Left renal cortex interstitium (tissue), 4 donors: ENCODE measurements around the gene FXYD4. TPM values are rescaled to one million over a fixed set of nuclear protein-coding genes. Genes with fewer than 3 reads are reported as not detected.
A peak's percentile ranks its signal among the peaks of the same experiment; 100 is the strongest.
"Not testable (repeated sequence)": the region's sequence is repeated elsewhere in the genome, so short reads cannot be mapped to it uniquely, and the experiment has no call there.

Source experiments
- DNase-seq, 4 donors: peaks; one replicate each; pipeline ENCODE4 v3.0.0-alpha.2; 2013; ENCODE audit warnings: low read depth in 4 of 4, low spot score in 2 of 4, missing footprints in 1 of 4
- polyA plus RNA-seq, 4 donors: library from polyadenylated mRNA; unstranded; fragments of 120-200 nt; gene quantifications; one replicate each; pipeline ENCODE4 v1.2.1, GENCODE V29; 2013; ENCODE audit not compliant: insufficient read length in 4 of 4

The FXYD4 gene
- 1 to 10 TPM in 1 of 4 donors, under 1 TPM in 2, not detected in 1; 0.41 to 1.5 (median 0.52) TPM for polyA plus RNA-seq

DNA sequence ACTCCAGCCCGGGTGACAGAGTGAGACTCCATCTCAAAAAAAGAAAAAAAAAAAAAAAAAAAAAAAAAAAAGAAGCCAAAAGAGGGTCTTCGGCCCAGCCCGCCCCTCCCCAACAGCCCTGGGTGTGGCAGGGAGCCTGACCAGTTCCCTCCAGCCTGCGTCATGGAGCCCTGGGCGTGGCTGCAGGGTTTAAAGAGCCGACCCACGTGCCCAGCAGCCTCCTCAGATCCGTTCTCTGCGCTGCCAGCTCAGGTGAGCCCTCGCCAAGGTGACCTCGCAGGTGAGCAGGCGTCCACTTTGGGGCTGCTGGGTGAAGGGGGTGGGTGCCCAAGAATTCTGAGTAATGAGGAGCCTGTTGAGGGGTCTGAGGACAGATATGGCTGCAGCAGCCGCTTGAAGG, at the start of gene FXYD4:
TSS of gene FXYD4 (plus strand) at position 219 of the 400 bp plus-strand sequence. CDS start 2,111 bp downstream, outside the sequence.
- DNase-seq = no peak

DNA sequence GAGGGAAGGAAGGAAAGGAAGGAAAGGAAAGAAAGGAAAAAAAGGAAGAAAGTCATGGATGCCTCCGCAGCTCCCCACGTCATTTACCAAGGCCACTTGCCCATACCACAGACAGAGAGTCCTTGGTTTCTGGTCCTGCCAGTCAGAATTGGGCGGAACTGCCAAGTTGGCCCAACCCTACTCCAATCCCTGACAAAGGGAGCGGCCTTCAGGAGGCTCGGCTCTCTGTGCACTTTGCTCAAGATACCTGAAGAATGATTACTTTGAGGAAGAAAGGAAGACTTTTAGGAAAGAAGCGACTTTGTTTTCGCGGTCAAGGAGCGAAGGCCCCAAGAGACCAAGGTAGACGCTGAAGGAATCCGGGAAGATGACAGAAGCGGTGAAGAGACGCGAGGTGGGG, 49.1 kb upstream of the FXYD4 start:
- DNase-seq = no peak

- peak; percentile 69 to 89 (median 77) for DNase-seq
Observed at GRCh38 chr10:43322769-43323168, 48.7 kb upstream of the FXYD4 start.

- no peak for DNase-seq
Observed at GRCh38 chr10:43323245-43323644, 48.2 kb upstream of the FXYD4 start.

DNA sequence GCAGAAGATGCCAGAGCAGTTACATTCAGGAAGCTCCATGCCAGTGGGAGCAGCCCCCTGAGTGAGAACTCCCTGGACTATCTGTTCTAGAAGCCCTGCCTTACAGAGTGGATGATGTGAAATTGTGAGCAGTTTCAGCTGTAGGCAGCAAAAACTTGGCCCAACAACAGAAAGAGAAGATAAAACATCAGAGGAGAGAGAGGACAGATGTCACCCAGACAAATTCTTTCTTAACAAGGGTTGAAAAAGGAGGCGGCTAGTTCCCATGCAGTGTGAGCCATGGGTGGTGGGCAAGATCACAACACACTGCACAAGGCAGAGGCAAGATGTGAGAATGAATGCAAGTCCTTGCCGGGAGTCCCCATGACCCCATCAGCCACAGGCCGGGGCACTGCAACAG, 46.6 kb upstream of the FXYD4 start:
- DNase-seq = peak in 1 of 4 donors; percentile 11

GRCh38 chr10:43327171-43327570, 44.3 kb upstream of the FXYD4 start:
- DNase-seq = no peak

DNA sequence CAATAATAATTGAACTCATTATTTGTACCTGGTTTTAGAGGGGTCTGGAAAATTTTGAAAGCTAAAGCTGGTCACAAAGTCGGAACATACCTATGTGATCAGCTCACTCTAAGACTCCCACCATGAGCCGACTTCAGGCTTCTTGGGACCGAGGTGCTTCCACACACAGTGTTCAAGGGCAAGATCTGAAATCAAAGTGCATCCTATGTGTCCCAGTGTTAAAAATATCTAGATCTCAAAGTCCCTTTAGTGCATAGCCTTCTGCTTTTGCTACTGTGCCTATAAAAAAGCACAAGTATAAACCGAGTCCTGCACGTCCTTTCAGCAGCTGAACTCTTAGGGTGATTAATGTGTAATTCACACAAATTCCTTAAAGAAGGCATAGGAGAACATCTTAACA, 43.5 kb upstream of the FXYD4 start:
- DNase-seq = no peak

- not testable (repeated sequence) for DNase-seq
Observed at GRCh38 chr10:43328810-43329209, 42.6 kb upstream of the FXYD4 start.

DNA sequence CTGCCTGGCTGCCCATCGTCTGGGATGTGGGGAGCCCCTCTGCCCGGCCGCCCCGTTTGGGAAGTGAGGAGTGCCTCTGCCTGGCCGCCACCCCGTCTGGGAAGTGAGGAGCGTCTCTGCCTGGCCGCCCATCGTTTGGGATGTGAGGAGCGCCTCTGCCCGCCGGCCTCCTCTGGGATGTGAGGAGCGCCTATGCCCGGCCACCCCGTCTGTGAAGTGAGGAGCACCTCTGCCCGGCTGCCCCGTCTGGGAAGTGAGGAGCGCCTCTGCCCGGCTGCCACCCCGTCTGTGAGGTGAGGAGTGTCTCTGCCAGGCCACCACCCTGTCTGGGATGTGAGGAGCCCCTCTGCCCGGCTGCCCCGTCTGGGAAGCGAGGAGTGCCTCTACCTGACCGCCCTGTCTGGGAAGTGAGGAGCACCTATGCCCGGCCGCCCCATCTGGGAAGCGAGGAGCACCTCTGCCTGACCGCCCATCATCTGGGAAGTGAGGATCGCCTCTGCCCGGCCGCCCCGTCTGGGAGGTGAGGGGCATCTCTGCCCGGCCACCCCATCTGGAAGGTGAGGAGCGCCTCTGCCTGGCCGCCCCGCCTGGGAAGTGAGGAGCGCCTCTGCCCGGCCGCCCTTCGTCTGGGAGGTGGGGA, 42.1 kb upstream of the FXYD4 start:
- not testable (repeated sequence) for DNase-seq

DNA sequence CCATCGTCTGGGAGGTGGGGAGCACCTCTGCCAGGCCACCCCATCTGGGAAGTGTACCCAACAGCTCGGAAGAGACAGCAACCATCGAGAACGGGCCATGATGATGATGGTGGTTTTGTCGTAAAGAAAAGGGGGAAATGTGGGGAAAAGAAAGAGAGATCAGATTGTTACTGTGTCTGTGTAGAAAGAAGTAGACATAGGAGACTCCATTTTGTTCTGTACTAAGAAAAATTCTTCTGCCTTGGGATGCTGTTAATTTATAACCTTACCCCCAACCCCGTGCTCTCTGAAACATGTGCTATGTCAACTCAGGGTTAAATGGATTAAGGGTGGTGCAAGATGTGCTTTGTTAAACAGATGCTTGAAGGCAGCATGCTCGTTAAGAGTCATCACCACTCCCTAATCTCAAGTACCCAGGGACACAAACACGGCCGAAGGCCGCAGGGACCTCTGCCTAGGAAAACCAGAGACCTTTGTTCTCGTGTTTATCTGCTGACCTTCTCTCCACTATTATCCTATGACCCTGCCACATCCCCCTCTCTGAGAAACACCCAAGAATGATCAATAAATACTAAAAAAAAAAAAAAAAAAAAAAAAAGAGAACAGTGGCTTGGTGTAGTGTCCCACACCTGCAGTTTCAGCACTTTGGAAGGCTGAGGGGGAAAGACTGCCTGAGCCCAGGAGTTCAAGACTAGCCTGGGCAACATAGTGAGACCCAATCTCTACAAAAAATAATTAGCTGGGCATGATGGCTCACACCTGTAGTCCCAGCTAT, 41.2 kb upstream of the FXYD4 start:
- DNase-seq = not testable (repeated sequence)

DNA sequence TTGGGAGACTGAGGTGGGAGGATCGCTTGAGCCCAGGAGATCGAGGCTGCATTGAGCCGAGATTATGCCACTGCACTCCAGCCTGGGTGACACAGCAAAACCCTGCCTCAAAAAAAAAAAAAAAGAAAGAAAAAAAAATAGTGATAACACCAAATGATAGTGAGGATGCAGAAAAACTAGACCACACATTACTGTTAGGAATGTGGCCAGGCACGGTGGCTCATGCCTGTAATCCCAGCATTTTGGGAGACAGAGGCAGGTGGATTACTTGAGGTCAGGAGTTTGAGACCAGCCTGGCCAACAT, 40.7 kb upstream of the FXYD4 start:
- DNase-seq = not testable (repeated sequence)

DNA sequence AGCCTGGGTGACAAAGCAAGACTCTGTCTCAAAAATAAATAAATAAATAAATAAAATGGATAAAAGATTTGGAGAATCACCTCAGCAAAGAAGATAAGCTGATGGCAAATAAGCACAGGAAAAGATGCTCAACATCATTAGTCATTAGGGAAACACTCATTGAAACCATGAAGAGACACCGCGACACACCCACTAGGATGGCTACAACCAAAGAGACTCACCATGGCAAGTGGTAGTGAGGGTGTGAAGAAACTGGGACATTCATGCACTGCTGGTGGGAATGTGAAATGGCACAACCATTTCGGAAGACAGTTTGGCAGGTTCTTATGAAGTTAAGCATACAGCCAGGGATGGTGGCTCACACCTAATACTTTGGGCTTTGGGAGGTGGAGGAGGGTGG, 37.8 kb upstream of the FXYD4 start:
- DNase-seq = no peak

GRCh38 chr10:43336061-43336460, 35.4 kb upstream of the FXYD4 start:
- DNase-seq = no peak

- no peak for DNase-seq
Observed at GRCh38 chr10:43336641-43337318, 34.7 kb upstream of the FXYD4 start.

- not testable (repeated sequence) for DNase-seq
Observed at GRCh38 chr10:43337536-43337935, 33.9 kb upstream of the FXYD4 start.

DNA sequence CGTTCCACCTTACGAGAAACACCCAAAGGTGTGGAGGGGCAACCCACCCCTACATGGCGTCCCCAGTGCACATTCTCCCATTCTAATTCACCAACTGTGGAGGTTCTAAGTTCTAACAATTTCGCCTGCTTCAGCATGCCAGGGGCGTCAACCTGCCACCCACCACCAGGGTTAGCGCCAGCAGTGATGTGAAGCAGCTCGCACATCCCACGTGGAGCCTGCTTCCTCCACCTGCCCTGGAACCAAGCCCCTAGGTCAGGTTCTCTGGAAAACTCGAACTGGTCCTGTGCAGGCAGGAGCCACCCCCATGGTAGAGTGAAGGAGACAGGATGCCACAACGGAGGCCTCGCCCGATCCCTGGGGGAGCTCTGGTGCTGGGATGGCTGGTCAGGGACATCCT, 33.3 kb upstream of the FXYD4 start:
- DNase-seq = no peak

- no peak for DNase-seq
Observed at GRCh38 chr10:43339136-43339535, 32.3 kb upstream of the FXYD4 start.

GRCh38 chr10:43340101-43340500, 31.3 kb upstream of the FXYD4 start:
- no peak for DNase-seq

DNA sequence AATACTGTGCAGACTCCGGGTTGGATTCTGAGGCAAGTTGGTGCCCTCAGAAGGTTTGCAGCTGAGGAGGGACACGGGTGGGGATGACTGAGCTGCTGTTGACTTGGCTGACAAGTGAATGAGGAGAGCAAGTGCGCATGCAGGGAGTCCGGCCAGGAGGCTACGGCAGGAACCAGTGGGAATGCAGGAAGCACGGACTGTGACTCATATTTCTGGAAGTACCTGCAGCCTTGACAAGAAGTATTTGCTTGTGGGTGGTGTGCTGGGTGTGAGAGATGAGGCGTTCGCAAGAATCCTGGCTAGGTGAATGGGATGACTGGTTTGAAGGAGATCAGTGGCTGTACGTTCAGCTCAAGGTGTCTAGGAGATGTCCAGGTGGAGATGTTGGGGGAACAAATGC, 30.8 kb upstream of the FXYD4 start:
- DNase-seq = no peak

- no peak for DNase-seq
Observed at GRCh38 chr10:43341450-43341849, 30.0 kb upstream of the FXYD4 start.

DNA sequence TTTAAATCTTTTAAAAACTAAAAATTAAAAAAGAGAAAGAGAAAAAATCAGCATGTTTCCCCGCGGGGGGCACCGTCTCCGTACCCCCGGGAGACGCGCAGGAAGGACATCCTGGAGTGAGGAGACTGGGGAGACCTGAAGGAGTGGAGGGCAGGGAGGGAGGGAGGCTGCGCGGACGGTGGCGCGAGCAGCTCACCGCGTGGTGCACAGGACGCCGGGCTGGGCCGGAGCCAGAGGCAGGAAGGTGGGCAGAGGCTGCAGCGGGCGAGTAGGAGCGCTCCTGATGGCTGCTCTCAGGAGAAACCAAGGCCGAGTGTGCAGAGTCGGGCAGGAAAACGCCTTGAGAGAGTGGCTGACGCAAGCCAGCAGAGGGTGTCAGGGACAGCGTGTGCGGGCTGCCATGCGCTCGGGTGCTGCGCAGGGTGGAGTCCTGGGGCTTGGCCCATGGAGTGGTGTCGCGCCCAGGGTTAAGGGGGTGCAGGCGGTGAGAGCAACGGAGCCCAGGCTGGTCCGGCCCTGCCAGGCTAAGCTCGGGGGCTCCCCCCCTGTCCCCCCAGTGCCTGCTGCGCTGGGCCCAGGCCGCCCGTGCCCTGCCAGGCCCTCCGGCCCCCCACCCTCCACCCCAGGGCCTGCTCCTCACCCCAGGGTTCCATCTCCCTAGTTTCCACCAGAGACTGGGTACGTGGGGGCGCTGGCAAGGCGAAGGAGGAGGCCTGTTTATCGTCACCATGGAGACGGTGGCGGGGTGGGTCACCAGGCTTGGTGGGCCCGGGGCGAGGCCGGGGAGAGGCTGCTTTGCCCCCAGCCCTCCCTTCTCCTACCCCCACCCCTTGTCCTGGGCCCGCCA, 28.9 kb upstream of the FXYD4 start:
- DNase-seq = no peak
